Endodermal cell (in vitro differentiated cells): ENCODE results near the gene TESMIN. TPM values are rescaled to one million over a fixed set of nuclear protein-coding genes. Genes with fewer than 3 reads are reported as not detected.

Source experiments
- DNase-seq: peaks from one replicate; pipeline ENCODE4 v3.0.0-alpha.2; 2017
- H3K27ac ChIP-seq: 2 replicates; pipeline ENCODE4 v1.5.1; 2013; ENCODE audit warnings: mild to moderate bottlenecking, low read depth, low read length, moderate library complexity
- H3K27me3 ChIP-seq: 2 replicates; pipeline ENCODE4 v1.6.1; 2013; ENCODE audit warnings: mild to moderate bottlenecking, low read length, moderate library complexity; ENCODE audit not compliant: insufficient read depth, control insufficient read depth, poor library complexity, severe bottlenecking
- H3K36me3 ChIP-seq: 2 replicates; pipeline ENCODE4 v1.7.0; 2013; ENCODE audit warnings: mild to moderate bottlenecking, low read length, moderate library complexity; ENCODE audit not compliant: control insufficient read depth, insufficient read depth
- H3K4me1 ChIP-seq: one replicate; pipeline ENCODE4 v1.7.0; 2013; ENCODE audit warnings: low read length; ENCODE audit not compliant: control insufficient read depth, insufficient read depth
- H3K4me3 ChIP-seq: 2 replicates; pipeline ENCODE4 v1.5.1; 2013; ENCODE audit warnings: mild to moderate bottlenecking, low read length, moderate library complexity
- H3K9ac ChIP-seq: 2 replicates; pipeline ENCODE4 v1.6.1; 2013; ENCODE audit warnings: mild to moderate bottlenecking, low read length, moderate library complexity; ENCODE audit not compliant: poor library complexity, severe bottlenecking; ENCODE audit errors: extremely low read depth
- H3K9me3 ChIP-seq: 2 replicates; pipeline ENCODE4 v1.6.1; 2013; ENCODE audit warnings: mild to moderate bottlenecking, low read length, moderate library complexity; ENCODE audit not compliant: control insufficient read depth
- H3K27ac Mint-ChIP-seq: 2 replicates; pipeline ENCODE4 v1.8.0; 2020; ENCODE audit warnings: mixed read lengths
- H3K27me3 Mint-ChIP-seq: 2 replicates; pipeline ENCODE4 v1.8.0; 2021; ENCODE audit warnings: mild to moderate bottlenecking, mixed read lengths; ENCODE audit not compliant: insufficient read depth
- H3K36me3 Mint-ChIP-seq: 2 replicates; pipeline ENCODE4 v1.8.0; 2020; ENCODE audit warnings: low read depth, mixed read lengths
- H3K4me1 Mint-ChIP-seq: 2 replicates; pipeline ENCODE4 v1.8.0; 2020; ENCODE audit warnings: mixed read lengths
- H3K4me3 Mint-ChIP-seq: 2 replicates; pipeline ENCODE4 v1.8.0; 2020; ENCODE audit warnings: mild to moderate bottlenecking, moderate library complexity, mixed read lengths
- H3K9me3 Mint-ChIP-seq: 2 replicates; pipeline ENCODE4 v1.8.0; 2020; ENCODE audit warnings: mild to moderate bottlenecking, mixed read lengths
- CTCF ChIP-seq: fragments of 200-600 bp; sonication (generic); conservative IDR thresholded peaks from 2 replicates; pipeline ENCODE4 v1.5.0; 2021; ENCODE audit warnings: antibody characterized with exemption, mild to moderate bottlenecking
- WGBS, 2 experiments: methylation state at CpG; one replicate each; pipeline versions ENCODE4 v1.1.5 to v1.1.7; 2013; ENCODE audit warnings: missing lambda C conversion rate in 2 of 2, mixed read lengths in 1 of 2; ENCODE audit not compliant: insufficient coverage in 1 of 2, insufficient read length in 1 of 2; 5-methylcytosine and 5-hydroxymethylcytosine counted together
- total RNA-seq, 2 donors: library from RNA; stranded (reverse); fragmentation: NEBNext Ultra II Directional in 1 of 2; extraction: Animal tissue kit (Norgen Biotek cat#: 25700) in 1 of 2; gene quantifications; 2 replicates in 1 of 2; 3 replicates in 1 of 2; pipeline ENCODE4 v1.2.1, GENCODE V29; 2021

Gene TESMIN
- total RNA-seq, 2 donors from 2014 or later: 53.7 to 68.8 TPM

DNA sequence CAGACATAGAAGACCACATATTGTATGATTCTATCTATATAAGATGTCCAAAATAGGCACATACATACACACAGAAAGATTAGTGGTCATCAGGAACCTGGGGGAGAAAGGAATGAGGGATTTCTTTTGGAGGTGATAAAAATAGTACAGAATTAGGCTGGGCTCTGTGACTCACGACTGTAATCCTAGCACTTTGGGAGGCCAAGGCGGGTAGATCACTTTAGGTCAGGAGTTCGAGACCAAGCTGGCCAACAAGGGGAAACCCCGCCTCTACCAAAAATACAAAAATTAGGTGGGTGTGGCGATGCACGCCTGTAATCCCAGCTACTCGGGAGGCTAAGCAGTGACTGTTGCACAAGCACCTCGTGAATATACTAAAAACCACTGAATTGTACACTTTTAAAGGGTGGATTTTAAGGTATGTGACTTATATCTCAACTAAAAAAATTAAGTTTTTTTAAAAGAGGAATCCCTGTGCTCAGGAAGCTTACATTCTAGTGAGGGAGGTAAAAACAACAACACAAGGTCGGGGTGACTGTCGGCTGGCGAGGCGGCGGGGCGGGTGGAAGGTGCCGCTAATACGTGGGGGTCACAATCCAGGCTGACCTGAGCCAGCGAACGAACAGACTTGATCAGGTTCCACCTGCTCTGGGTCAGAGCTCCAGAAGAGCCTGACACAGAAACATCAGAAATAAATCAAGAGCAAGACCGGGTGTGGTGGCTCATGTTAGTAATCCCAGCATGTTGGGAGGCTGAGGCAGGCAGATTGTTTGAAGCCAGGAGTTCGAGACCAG is 25.3 kb upstream of the TESMIN start:
- Mint-ChIP-seq H3K9me3 (no peaks in the 10 kb centered on the region), H3K27ac (no peak overlapping the region)
- H3K27ac ChIP-seq: no peak overlapping the region

DNA sequence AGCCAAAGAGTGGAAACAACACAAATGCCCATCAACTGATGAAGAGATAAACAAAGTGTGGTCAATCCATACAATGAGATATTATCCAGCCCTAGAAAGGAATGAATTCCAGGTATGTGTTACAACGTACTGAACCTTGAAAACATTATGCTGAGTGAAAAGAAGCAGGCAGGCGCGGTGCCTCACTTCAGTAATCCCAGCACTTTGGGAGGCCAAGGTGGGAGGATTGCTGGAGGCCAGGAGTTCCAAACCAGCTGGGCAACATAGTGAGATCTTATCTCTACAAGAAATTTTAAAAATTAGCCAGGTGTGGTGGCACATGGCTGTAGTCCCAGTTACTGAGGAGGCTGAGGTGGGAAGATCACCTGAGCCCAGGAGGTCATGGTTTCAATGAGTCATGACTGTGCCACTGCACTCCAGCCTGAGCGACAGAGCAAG is 24.6 kb upstream of the TESMIN start:
- Histone ChIP-seq H3K4me3 (no peak overlapping the region), H3K27me3 (no peaks in the 10 kb centered on the region), H3K4me1 (no peaks in the 10 kb centered on the region), H3K9me3 (no peaks in the 10 kb centered on the region), H3K9ac (no peak overlapping the region), H3K27ac (no peak overlapping the region), H3K36me3 (no peaks in the 10 kb centered on the region)
- Mint-ChIP-seq H3K36me3 (peaks cover 16% of the 10 kb centered on the region), H3K27ac (no peak overlapping the region), H3K9me3 (no peaks in the 10 kb centered on the region), H3K4me3 (no peak overlapping the region), H3K4me1 (peaks cover 5% of the 10 kb centered on the region), H3K27me3 (no peaks in the 10 kb centered on the region)
- DNase-seq: no peak
- no peak for TF ChIP-seq CTCF
- WGBS, 2 experiments: 89 to 91% methylated on average over 3 to 4 of the region's 4 CpGs

More for the DNA sequence above, 25.3 kb upstream of the TESMIN start:
- Mint-ChIP-seq H3K27me3 (no peaks in the 10 kb centered on the region), H3K4me1 (peaks cover 6% of the 10 kb centered on the region), H3K4me3 (no peak overlapping the region), H3K36me3 (peaks cover 20% of the 10 kb centered on the region)
- Histone ChIP-seq H3K9me3 (no peaks in the 10 kb centered on the region), H3K36me3 (no peaks in the 10 kb centered on the region), H3K27me3 (no peaks in the 10 kb centered on the region), H3K4me1 (no peaks in the 10 kb centered on the region), H3K4me3 (no peak overlapping the region), H3K9ac (no peak overlapping the region)
- no peak for TF ChIP-seq CTCF
- WGBS, 2 experiments: 87% methylated on average over 11 to 20 of the region's 20 CpGs
- DNase-seq: no peak

GRCh38 chr11:68774194-68774585 is 22.9 kb upstream of the TESMIN start:
- 95 to 100% methylated on average over 7 to 8 of the region's 9 CpGs for WGBS, 2 experiments
- H3K27ac ChIP-seq: no peak overlapping the region
- no peaks in the 10 kb centered on the region for H3K4me1 ChIP-seq
- Mint-ChIP-seq H3K9me3 (no peaks in the 10 kb centered on the region), H3K36me3 (peaks cover 7% of the 10 kb centered on the region), H3K4me3 (no peak overlapping the region), H3K27me3 (no peaks in the 10 kb centered on the region), H3K4me1 (no peaks in the 10 kb centered on the region), H3K27ac (no peak overlapping the region)
- no peaks in the 10 kb centered on the region for H3K27me3 ChIP-seq
- H3K36me3 ChIP-seq: no peaks in the 10 kb centered on the region
- H3K9me3 ChIP-seq: no peaks in the 10 kb centered on the region
- no peak overlapping the region for H3K9ac ChIP-seq
- no peak overlapping the region for H3K4me3 ChIP-seq
- TF ChIP-seq CTCF: no peak
- DNase-seq: no peak
